Measurements from ENCODE around the gene GABRG3. TPM values are rescaled to one million over a fixed set of nuclear protein-coding genes. Genes with fewer than 3 reads are reported as not detected.

Gene GABRG3
- total RNA-seq, 1 donor from 2014 or later: 0.24 TPM

- Mint-ChIP-seq H3K4me3 (ENCODE audit: low read depth) (no peak overlapping the region), H3K36me3 (ENCODE audit: insufficient read depth) (peaks cover 2% of the 10 kb centered on the region), H3K27ac (no peak overlapping the region), H3K9me3 (ENCODE audit: low read depth) (no peaks in the 10 kb centered on the region), H3K27me3 (no peaks in the 10 kb centered on the region), H3K4me1 (ENCODE audit: low read depth) (no peaks in the 10 kb centered on the region)
- DNase-seq (ENCODE audit: low spot score, unreplicated experiment): no peak
- no peak for TF ChIP-seq CTCF (IDR thresholded peaks at IDR 0.05; ENCODE audit: unreplicated experiment)
Measured at GRCh38 chr15:27538325-27538724, 567.3 kb downstream of the GABRG3 start.

DNA sequence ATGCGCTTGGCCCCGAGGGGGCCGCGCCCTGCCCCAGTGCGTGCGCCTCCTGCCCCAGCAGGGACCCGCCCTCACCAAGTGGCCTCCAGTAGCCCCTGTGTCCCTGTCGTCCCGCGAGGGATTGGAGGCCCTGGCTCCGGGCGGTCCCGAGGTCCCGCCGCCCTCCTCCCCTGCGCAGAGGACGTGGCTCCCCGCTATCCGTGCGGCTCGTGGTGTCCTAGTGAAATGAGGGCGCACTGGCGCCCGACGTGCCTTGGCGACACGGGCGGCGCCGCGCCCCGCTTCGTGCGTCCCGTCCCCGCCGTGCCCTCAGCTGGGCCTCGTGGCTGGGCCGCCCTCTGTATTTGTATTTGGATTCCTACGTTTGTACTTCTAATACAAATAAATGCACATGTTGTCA is 570.6 kb downstream of the GABRG3 start:
- Mint-ChIP-seq H3K27ac (no peak overlapping the region), H3K27me3 (no peaks in the 10 kb centered on the region), H3K4me1 (ENCODE audit: low read depth) (peaks cover 1% of the 10 kb centered on the region), H3K9me3 (ENCODE audit: low read depth) (no peaks in the 10 kb centered on the region), H3K36me3 (ENCODE audit: insufficient read depth) (peaks cover 2% of the 10 kb centered on the region), H3K4me3 (ENCODE audit: low read depth) (no peak overlapping the region)
- no peak for TF ChIP-seq CTCF (IDR thresholded peaks at IDR 0.05; ENCODE audit: unreplicated experiment)
- DNase-seq (ENCODE audit: low spot score, unreplicated experiment): no peak

DNA sequence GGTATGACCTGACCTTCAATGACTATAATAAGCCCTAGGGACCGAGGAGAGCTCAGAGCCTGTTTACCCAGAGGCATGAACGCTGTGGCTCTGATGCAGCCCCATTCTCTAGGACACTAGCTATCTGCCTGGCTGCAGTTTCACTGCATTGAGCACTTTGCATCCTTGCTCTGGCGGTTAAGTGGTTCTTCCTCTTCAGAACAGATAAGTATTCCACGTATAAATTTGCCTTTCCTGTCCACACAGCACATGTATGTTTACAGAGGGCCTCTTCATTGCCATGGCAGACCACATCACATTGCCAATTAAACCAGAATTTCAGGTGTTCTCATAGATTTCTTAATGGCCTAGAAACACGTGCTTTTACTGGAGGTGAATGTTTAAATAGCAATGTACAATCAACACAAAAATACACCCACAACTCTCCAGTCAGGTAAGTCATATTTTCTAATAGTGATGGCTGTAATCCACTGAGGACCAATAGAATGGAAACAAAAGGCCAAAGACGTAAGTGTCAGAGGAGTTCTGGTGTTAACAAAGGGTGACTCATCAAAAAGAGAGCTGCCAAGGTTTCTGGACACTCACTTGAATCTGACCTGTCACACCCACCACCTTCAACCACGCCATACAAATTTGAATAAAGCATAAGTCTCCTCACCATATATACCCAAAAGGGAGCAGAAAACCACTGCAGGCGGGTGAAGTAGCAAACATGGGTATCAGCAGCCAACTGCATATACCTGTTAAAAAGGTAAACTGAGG is 574.7 kb downstream of the GABRG3 start:
- H3K4me1 Mint-ChIP-seq (ENCODE audit: low read depth): peaks cover 14% of the 10 kb centered on the region
- H3K9me3 Mint-ChIP-seq (ENCODE audit: low read depth): no peaks in the 10 kb centered on the region
- no peak for TF ChIP-seq CTCF (IDR thresholded peaks at IDR 0.05; ENCODE audit: unreplicated experiment)
- no peak overlapping the region for H3K27ac Mint-ChIP-seq
- H3K27me3 Mint-ChIP-seq: no peaks in the 10 kb centered on the region
- H3K4me3 Mint-ChIP-seq (ENCODE audit: low read depth): no peak overlapping the region
- DNase-seq (ENCODE audit: low spot score, unreplicated experiment): no peak
- peaks cover 2% of the 10 kb centered on the region for H3K36me3 Mint-ChIP-seq (ENCODE audit: insufficient read depth)

DNA sequence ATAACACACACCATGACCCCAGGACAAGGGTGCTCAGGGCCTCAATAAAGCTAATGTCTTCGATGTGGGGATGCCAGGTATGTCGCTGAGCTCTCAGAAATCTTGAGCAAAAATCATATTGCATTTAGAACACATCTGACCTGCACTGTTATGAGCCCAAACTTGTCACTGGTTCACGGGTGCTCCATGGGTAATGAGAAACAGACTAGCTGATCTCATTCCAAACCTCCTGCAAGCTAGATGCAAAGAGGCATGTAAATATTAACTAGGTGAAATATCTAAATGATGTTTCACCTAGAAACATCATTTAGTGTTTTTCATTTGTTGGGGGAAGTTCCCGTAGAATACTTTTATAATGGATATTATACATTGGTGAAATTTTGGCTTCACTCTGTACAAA is 578.8 kb downstream of the GABRG3 start:
- H3K4me3 Mint-ChIP-seq (ENCODE audit: low read depth): no peak overlapping the region
- no peak for DNase-seq (ENCODE audit: low spot score, unreplicated experiment)
- H3K27ac Mint-ChIP-seq: no peak overlapping the region
- no peaks in the 10 kb centered on the region for H3K27me3 Mint-ChIP-seq
- peaks cover 12% of the 10 kb centered on the region for H3K4me1 Mint-ChIP-seq (ENCODE audit: low read depth)
- H3K36me3 Mint-ChIP-seq (ENCODE audit: insufficient read depth): no peaks in the 10 kb centered on the region
- H3K9me3 Mint-ChIP-seq (ENCODE audit: low read depth): no peaks in the 10 kb centered on the region
- no peak for TF ChIP-seq CTCF (IDR thresholded peaks at IDR 0.05; ENCODE audit: unreplicated experiment)

- Mint-ChIP-seq H3K9me3 (ENCODE audit: low read depth) (no peaks in the 10 kb centered on the region), H3K27ac (no peak overlapping the region), H3K4me1 (ENCODE audit: low read depth) (peaks cover 12% of the 10 kb centered on the region), H3K36me3 (ENCODE audit: insufficient read depth) (no peaks in the 10 kb centered on the region), H3K4me3 (ENCODE audit: low read depth) (no peak overlapping the region), H3K27me3 (no peaks in the 10 kb centered on the region)
- TF ChIP-seq CTCF (IDR thresholded peaks at IDR 0.05; ENCODE audit: unreplicated experiment): no peak
- DNase-seq (ENCODE audit: low spot score, unreplicated experiment): no peak
Measured at GRCh38 chr15:27550635-27551034, 579.7 kb downstream of the GABRG3 start.
